Measurements from ENCODE around the gene MAPK1.
"Not testable (repeated sequence)": the region's sequence is repeated elsewhere in the genome, so short reads cannot be mapped to it uniquely, and the experiment has no call there.

Gene MAPK1

DNA sequence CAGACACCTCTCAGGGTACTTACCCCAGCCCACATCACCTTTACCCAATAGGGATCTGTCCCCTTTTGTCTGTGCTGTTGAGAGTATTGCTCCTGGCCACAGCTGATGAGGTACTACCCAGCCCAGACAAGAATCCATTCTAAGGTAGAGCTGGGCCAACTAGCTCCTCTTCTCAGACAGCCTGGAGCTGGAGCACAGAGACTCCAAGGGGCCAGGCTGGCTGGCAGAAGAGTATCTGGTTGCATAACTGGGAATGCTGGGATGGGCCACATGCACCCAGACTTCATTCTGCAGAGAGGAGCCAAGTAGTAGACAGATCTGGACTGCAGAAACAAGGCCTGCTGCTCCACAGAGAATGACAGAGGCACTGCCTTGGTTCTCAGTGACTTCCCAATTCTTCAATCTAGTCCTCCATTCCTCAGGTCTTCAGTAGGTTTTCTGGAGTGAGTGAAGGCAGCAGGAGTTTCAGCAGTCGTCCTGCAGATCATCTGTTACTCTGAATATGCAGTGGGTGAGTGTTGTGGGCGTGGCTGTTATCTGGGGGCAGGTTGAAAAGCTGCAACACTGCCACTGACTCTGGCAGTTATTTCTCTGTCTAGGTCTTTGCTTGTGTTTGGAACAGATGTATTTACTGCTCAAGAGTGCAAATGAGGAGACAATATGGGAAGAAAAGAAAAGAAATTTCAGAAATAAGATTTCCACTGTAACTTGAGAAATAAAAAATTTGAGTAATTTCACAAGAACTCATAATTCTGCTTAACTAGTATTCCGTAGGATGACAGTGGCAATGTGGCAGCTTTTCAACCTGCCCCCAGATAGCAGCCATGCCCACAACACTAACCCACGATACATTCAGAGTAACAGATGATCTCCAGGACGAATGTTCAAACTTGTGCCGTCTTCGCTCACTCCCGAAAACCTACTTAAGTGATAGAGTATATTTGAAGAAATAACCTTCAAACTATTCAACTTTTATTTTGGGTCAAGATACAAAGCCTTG lies 34.9 kb downstream of the MAPK1 start:
- DNase-seq (ENCODE audit: low read depth, low spot score): no peak
- Histone ChIP-seq H3K9me3 (ENCODE audit: low read depth, low read length) (no peaks in the 10 kb centered on the region), H3K9ac (ENCODE audit: insufficient read length) (no peak overlapping the region), H3K4me3 (no peak overlapping the region), H3K36me3 (ENCODE audit: insufficient read depth, low read length) (no peaks in the 10 kb centered on the region), H3K27ac (no peak overlapping the region)
- TF ChIP-seq EZH2 (IDR thresholded peaks at IDR 0.05): no peak
- no peak for TF ChIP-seq FOXP2 (optimal IDR thresholded peaks at IDR 0.05; ENCODE audit: control extremely low read depth, extremely low read length, insufficient read depth)
- TF ChIP-seq POLR2AphosphoS5 (IDR thresholded peaks at IDR 0.05; ENCODE audit: borderline replicate concordance, low read depth, low read length): no peak

DNA sequence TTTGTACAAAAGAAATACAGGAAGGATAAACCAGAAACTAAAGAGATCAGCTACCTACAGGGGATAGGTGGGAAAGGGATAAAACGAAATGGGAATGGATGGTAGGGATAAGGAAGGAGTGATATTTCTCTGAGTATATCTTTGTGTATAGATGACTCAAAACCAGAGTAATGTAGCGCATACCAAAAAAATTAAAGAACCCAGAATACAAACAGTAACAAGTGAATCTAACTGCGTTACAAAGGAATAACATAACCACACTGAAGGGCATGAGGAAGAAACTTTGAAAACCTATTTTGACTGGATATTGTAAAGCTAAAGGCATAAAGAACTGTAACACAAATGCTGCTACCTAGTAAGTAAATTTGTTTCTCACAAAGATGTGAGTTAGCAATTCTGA lies 37.9 kb downstream of the MAPK1 start:
- H3K9me3 ChIP-seq (ENCODE audit: low read depth, low read length): no peaks in the 10 kb centered on the region
- no peak overlapping the region for H3K9ac ChIP-seq (ENCODE audit: insufficient read length)
- no peak for DNase-seq (ENCODE audit: low read depth, low spot score)
- H3K27ac ChIP-seq: no peak overlapping the region
- H3K36me3 ChIP-seq (ENCODE audit: insufficient read depth, low read length): no peaks in the 10 kb centered on the region
- H3K4me3 ChIP-seq: no peak overlapping the region
- no peak for TF ChIP-seq FOXP2 (optimal IDR thresholded peaks at IDR 0.05; ENCODE audit: control extremely low read depth, extremely low read length, insufficient read depth)
- TF ChIP-seq POLR2AphosphoS5 (IDR thresholded peaks at IDR 0.05; ENCODE audit: borderline replicate concordance, low read depth, low read length): no peak
- TF ChIP-seq EZH2 (IDR thresholded peaks at IDR 0.05): no peak

DNA sequence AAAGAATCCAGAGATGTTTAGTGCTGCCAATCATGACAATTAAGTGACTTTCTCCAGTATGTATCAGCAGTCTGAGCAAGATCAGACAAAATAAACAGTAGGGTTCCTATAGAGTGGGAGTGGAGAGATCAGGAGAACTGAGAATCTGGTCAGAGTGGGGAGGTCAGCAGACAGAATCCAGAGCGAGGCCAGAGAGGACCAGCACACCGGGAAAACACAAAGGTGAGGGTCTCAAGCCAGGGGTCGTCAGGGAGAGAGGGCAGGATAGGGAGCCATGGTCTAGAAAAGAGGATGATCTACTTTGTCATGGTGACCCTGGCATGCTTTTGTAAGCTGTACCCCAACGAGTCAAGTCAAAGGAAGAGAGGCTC lies 39.2 kb downstream of the MAPK1 start:
- Histone ChIP-seq H3K27ac (no peak overlapping the region), H3K36me3 (ENCODE audit: insufficient read depth, low read length) (no peaks in the 10 kb centered on the region), H3K4me3 (no peak overlapping the region), H3K9ac (ENCODE audit: insufficient read length) (no peak overlapping the region), H3K9me3 (ENCODE audit: low read depth, low read length) (no peaks in the 10 kb centered on the region)
- TF ChIP-seq EZH2 (IDR thresholded peaks at IDR 0.05): no peak
- no peak for TF ChIP-seq FOXP2 (optimal IDR thresholded peaks at IDR 0.05; ENCODE audit: control extremely low read depth, extremely low read length, insufficient read depth)
- no peak for TF ChIP-seq POLR2AphosphoS5 (IDR thresholded peaks at IDR 0.05; ENCODE audit: borderline replicate concordance, low read depth, low read length)
- DNase-seq (ENCODE audit: low read depth, low spot score): no peak

DNA sequence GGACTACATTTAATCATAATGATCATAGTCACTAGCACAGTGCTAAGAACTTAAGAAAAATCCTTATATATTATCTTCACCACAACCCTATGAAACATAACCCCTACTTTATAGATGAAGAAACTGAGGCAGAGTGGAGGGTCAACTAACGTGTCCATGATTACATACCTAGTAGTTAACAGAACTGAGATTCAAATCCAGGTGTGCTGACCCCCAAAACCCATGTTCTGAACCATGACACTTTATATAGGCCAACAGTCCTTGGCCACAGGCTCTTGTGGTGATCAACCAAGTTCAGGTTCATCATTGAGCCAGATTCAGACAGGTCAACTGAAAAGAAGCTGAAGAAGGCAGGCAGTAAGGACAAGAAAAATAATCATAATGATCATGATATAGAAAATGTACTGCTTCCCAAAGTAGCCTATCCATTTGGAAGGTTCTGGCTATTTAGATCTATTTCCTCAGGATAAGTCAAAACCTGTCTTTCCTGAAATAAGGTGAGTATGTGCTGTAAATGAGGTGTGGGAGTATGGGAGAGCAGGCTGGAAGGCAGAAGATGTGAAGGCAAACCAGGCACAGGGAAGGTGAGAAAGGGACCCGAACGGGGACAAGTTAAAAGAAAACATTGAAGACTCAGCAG lies 39.7 kb downstream of the MAPK1 start:
- Histone ChIP-seq H3K4me3 (no peak overlapping the region), H3K9me3 (ENCODE audit: low read depth, low read length) (no peaks in the 10 kb centered on the region), H3K36me3 (ENCODE audit: insufficient read depth, low read length) (no peaks in the 10 kb centered on the region), H3K9ac (ENCODE audit: insufficient read length) (no peak overlapping the region), H3K27ac (no peak overlapping the region)
- no peak for DNase-seq (ENCODE audit: low read depth, low spot score)
- TF ChIP-seq FOXP2 (optimal IDR thresholded peaks at IDR 0.05; ENCODE audit: control extremely low read depth, extremely low read length, insufficient read depth) (no peak), POLR2AphosphoS5 (IDR thresholded peaks at IDR 0.05; ENCODE audit: borderline replicate concordance, low read depth, low read length) (no peak), EZH2 (IDR thresholded peaks at IDR 0.05) (no peak)

DNA sequence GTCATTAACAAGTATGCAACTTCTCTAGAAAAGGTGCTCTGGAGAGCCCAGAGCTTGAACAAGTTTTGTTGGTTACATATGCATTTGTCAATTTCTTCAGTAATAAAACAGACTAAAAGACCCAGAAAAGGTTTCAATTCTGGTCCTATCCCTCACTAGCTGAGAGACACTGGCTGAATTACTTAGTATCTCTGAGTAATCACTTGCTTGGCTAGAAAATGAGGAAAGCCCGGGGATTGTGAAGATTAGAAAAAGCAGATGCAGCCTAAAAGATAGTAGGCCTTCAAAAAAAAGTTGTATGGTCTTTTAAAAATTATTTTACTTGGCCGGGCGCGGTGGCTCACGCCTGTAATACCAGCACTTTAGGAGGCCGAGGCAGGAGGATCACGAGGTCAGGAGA lies 41.2 kb downstream of the MAPK1 start:
- H3K36me3 ChIP-seq (ENCODE audit: insufficient read depth, low read length): no peaks in the 10 kb centered on the region
- DNase-seq (ENCODE audit: low read depth, low spot score): no peak
- no peak overlapping the region for H3K4me3 ChIP-seq
- no peak overlapping the region for H3K27ac ChIP-seq
- H3K9me3 ChIP-seq (ENCODE audit: low read depth, low read length): no peaks in the 10 kb centered on the region
- no peak overlapping the region for H3K9ac ChIP-seq (ENCODE audit: insufficient read length)
- TF ChIP-seq FOXP2 (optimal IDR thresholded peaks at IDR 0.05; ENCODE audit: control extremely low read depth, extremely low read length, insufficient read depth) (no peak), POLR2AphosphoS5 (IDR thresholded peaks at IDR 0.05; ENCODE audit: borderline replicate concordance, low read depth, low read length) (no peak), EZH2 (IDR thresholded peaks at IDR 0.05) (no peak)

DNA sequence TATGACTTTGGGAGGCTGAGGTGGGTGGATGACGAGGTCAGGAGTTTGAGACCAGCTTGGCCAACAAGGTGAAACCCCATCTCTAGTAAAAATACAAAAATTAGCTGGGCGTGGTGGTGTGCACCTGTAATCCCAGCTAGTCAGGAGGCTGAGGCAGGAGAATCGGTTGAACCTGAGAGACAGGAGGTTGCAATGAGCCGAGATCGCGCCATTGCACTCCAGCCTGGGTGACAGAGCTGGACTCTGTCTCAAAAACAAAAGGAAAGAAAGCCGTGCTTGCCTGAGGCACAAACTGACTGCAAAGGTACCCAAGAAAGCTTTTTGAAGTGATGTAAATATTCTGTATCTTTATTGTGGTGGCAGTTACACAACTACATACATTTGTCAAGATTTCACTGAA lies 42.5 kb downstream of the MAPK1 start:
- DNase-seq (ENCODE audit: low read depth, low spot score); H3K36me3 ChIP-seq (ENCODE audit: insufficient read depth, low read length); H3K9me3 ChIP-seq (ENCODE audit: low read depth, low read length); H3K27ac ChIP-seq; H3K4me3 ChIP-seq; H3K9ac ChIP-seq (ENCODE audit: insufficient read length): not testable (repeated sequence)

DNA sequence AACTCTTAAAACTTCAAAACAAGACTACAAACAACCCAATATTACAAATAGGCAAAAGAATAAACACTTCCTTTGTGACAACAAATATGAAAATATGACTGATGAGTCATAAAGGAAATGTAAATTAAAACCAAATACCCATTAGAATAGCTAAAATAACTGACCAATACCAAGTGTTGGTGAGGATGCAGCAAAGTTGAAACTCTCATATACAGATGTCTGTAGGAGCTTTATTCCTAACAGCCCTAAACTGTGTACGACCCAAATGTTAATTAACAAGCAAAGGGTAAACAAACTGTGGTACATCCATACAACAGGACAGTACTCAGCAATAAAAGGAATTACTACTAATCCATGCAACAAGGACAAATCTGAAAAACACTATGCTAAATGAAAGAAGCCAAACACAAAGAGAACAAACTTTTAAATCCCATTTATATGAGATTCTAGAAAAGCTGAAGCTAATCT lies 43.0 kb downstream of the MAPK1 start:
- Histone ChIP-seq H3K36me3 (ENCODE audit: insufficient read depth, low read length) (no peaks in the 10 kb centered on the region), H3K4me3 (no peak overlapping the region), H3K27ac (no peak overlapping the region), H3K9me3 (ENCODE audit: low read depth, low read length) (no peaks in the 10 kb centered on the region), H3K9ac (ENCODE audit: insufficient read length) (no peak overlapping the region)
- DNase-seq (ENCODE audit: low read depth, low spot score): no peak
- TF ChIP-seq POLR2AphosphoS5 (IDR thresholded peaks at IDR 0.05; ENCODE audit: borderline replicate concordance, low read depth, low read length): no peak
- no peak for TF ChIP-seq EZH2 (IDR thresholded peaks at IDR 0.05)
- TF ChIP-seq FOXP2 (optimal IDR thresholded peaks at IDR 0.05; ENCODE audit: control extremely low read depth, extremely low read length, insufficient read depth): no peak

DNA sequence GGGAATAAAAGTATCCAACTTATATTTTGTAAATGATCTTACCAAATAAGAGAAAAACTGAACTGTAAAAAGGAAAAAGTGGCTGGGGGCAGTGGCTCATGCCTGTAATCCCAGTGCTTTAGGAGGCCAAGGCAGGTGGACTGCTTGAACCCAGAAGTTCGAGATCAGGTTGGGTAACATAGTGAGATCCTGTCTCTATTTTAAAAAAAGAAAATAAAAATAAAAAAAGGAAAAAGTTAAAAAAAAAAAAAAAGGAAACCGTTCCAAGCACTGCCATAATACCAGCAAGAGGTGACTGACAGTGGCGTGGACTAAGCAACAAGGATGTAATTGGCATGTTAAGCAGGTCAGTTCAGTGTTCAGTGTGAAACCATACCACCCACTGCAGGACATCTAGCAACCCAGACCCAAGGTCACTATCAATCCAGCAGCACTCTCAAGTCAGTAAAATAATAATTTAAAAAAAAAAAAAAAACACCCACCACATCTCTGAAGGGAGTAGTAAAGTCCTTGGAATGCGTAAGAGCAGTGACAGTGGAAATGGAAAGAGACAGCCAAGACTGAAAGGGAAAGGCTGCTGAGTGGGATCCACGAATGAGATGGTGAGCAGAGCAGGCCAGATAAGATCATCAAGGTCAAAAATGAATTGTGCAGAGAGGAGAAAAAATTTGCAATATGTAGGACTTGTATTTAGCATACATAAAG lies 43.6 kb downstream of the MAPK1 start:
- TF ChIP-seq POLR2AphosphoS5 (IDR thresholded peaks at IDR 0.05; ENCODE audit: borderline replicate concordance, low read depth, low read length): no peak
- no peak for TF ChIP-seq FOXP2 (optimal IDR thresholded peaks at IDR 0.05; ENCODE audit: control extremely low read depth, extremely low read length, insufficient read depth)
- TF ChIP-seq EZH2 (IDR thresholded peaks at IDR 0.05): no peak
- Histone ChIP-seq H3K9ac (ENCODE audit: insufficient read length) (no peak overlapping the region), H3K4me3 (no peak overlapping the region), H3K36me3 (ENCODE audit: insufficient read depth, low read length) (no peaks in the 10 kb centered on the region), H3K27ac (no peak overlapping the region), H3K9me3 (ENCODE audit: low read depth, low read length) (no peaks in the 10 kb centered on the region)
- DNase-seq (ENCODE audit: low read depth, low spot score): no peak

Measured in SK-N-MC (cell line).